Transverse colon (tissue), 4 donors: ENCODE measurements around the gene BMS1. TPM values are rescaled to one million over a fixed set of nuclear protein-coding genes. Genes with fewer than 3 reads are reported as not detected.

Experiments
- DNase-seq: peaks from one replicate; pipeline ENCODE4 v3.0.0-alpha.2; 2019
- H3K27ac ChIP-seq, 4 donors: fragments of 200-600 bp; sonication (generic); 2 replicates each; pipeline ENCODE4 v1.5.1; 2016 to 2018; ENCODE audit warnings: inconsistent platforms in 4 of 4
- H3K27me3 ChIP-seq: fragments of 200-600 bp; sonication (generic); 2 replicates; pipeline ENCODE4 v1.5.1; 2017; ENCODE audit warnings: inconsistent platforms
- H3K36me3 ChIP-seq, 4 donors: fragments of 200-600 bp; sonication (generic); 2 replicates each; pipeline ENCODE4 v1.5.1; 2017 to 2019; ENCODE audit warnings: inconsistent platforms in 4 of 4
- H3K4me1 ChIP-seq, 4 donors: fragments of 200-600 bp; sonication (generic); 2 replicates each; pipeline ENCODE4 v1.5.1; 2017 to 2020; ENCODE audit warnings: inconsistent platforms in 4 of 4
- H3K4me3 ChIP-seq, 4 donors: fragments of 200-600 bp; sonication (generic); 1 replicate in 1 of 4; 2 replicates in 3 of 4; pipeline versions ENCODE4 v1.5.1 to v1.6.1; 2017 to 2019; ENCODE audit warnings: inconsistent platforms in 4 of 4
- H3K9me3 ChIP-seq, 2 donors: fragments of 200-600 bp; sonication (generic); 2 replicates each; pipeline ENCODE4 v1.5.1; 2017 to 2019; ENCODE audit warnings: inconsistent platforms in 2 of 2
- CTCF ChIP-seq, 5 experiments: fragments of 200-600 bp in 3 of 5; fragments of 450-650 bp in 2 of 5; sonication (generic) in 3 of 5; IDR thresholded peaks; 1 replicate in 2 of 5; 2 replicates in 3 of 5; pipeline ENCODE4 v1.5.1; 2016 to 2017; ENCODE audit warnings: antibody characterized with exemption in 5 of 5, inconsistent platforms in 3 of 5, mild to moderate bottlenecking in 2 of 5, moderate library complexity in 1 of 5
- EP300 ChIP-seq: sonication (generic); formaldehyde crosslinking; IDR thresholded peaks from one replicate; pipeline ENCODE4 v1.6.1; 2017; ENCODE audit warnings: antibody characterized with exemption, low read depth
- POLR2A ChIP-seq: fragments of 450-650 bp; IDR thresholded peaks from one replicate; pipeline ENCODE4 v1.6.1; 2016; ENCODE audit warnings: antibody characterized with exemption, mild to moderate bottlenecking, moderate library complexity
- POLR2AphosphoS5 ChIP-seq, 3 donors: sonication (generic); formaldehyde crosslinking; IDR thresholded peaks; one replicate each; pipeline ENCODE4 v1.6.1; 2016; ENCODE audit warnings: antibody characterized with exemption in 3 of 3
- WGBS, 2 donors: methylation state at CpG; one replicate each; pipeline ENCODE4 v1.1.5; 2018; ENCODE audit warnings: low coverage in 1 of 2; 5-methylcytosine and 5-hydroxymethylcytosine counted together
- in situ Hi-C, 4 donors: fragments of 200-750 bp; cut with MboI; loops; one replicate each; pipeline versions ENCODE4 v1.15.0 to v1.15.1; 2017; ENCODE audit warnings: low sequenced_read_pairs in 3 of 4, low pct_ligation_motif_present in 1 of 4, low pct_unique_long_range_greater_than_20kb in 1 of 4
- intact Hi-C: fragments of 100-400 bp; cut with DNase I; formaldehyde crosslinking; loops from one replicate; pipeline ENCODE4 v1.15.1; 2023; ENCODE audit warnings: low total_unique reads
- total RNA-seq, 4 donors: library from RNA; depleted of rRNA; stranded (reverse); fragments of >200 nt; gene quantifications; one replicate each; pipeline ENCODE4 v1.1.0, GENCODE V29; 2016

The BMS1 gene
- total RNA-seq, 4 donors from 2014 or later: 6.8 to 12.2 (median 9.9) TPM

DNA sequence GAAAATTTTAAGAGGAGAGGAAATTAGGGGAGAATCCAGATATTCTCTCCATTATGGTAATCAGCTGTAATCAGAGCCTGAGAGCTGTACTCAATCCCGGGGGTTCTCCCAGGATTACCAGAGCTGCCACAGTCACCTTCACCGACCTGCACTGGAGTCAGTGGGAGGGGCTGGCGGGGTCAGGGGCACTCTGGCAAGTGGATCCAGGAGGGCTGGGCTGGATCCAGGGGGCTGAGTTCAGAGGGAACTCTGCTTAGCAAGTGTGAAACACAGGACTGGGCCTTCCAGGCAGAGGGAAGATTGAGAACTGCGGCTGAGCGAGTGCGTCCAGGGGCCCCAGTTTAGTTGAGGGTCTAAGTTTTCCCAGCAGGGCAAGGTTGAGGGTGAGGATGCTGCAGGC is 89.2 kb downstream of the BMS1 start:
- intact Hi-C loops (no loop called here), in situ Hi-C loops (loop anchor here in 2 of 4 donors (25.0 kb wide), 2 partner anchors 215 to 240 kb away; partner anchors contain the start of gene RET (in 1 of the 2))
- Histone ChIP-seq H3K9me3 (no peaks in the 10 kb centered on the region), H3K4me1 (peaks cover 0 to 6% (median 1%) of the 10 kb centered on the region in 4 donors), H3K4me3 (no peak overlapping the region), H3K27me3 (no peaks in the 10 kb centered on the region), H3K36me3 (no peaks in the 10 kb centered on the region), H3K27ac (no peak overlapping the region)
- TF ChIP-seq POLR2A (no peak), POLR2AphosphoS5 (IDR thresholded peaks at IDR 0.05) (no peak)
- DNase-seq: no peak
- 81% methylated on average over 6 of the region's 6 CpGs; no CpG with 5 or more reads in 1 of the 2 donors for WGBS, 2 donors

DNA sequence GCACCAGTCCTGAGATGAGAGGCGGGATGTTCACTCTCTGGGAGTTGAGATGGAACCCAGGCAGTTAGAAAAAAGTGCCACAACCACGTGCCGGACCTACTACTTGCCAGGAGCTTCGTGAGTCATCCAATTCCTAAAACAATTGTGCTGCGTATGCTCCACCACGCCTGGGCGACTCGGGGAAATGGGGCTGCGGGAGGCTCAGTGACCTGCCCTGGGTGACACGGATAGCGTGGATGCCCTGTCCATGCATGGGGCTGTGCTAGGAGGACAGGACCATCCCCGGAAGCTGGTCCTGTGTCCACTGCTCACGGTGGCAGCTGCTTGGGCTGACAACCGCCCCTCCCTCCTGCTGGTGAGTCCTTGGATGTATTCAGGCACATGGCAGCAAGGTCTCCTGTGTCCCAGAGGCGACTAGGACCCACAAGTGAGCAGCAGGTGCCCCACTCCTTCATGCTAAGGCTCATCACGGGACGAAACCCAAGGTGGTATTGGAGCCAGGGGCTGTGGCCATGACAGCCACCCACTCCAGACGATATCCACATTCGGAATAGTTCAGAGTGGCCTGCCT is 90.4 kb downstream of the BMS1 start:
- H3K4me1 ChIP-seq: peaks cover 0 to 3% (median 0%) of the 10 kb centered on the region in 4 donors
- TF ChIP-seq POLR2AphosphoS5 (IDR thresholded peaks at IDR 0.05): no peak
- no peak for TF ChIP-seq POLR2A
- TF ChIP-seq CTCF (IDR thresholded peaks at IDR 0.05): no peak
- TF ChIP-seq EP300: no peak
- no peaks in the 10 kb centered on the region for H3K36me3 ChIP-seq
- no peaks in the 10 kb centered on the region for H3K27me3 ChIP-seq
- DNase-seq: no peak
- H3K9me3 ChIP-seq: no peaks in the 10 kb centered on the region
- H3K27ac ChIP-seq: no peak overlapping the region
- no peak overlapping the region for H3K4me3 ChIP-seq
- in situ Hi-C loops (loop anchor here in 2 of 4 donors (25.0 kb wide), 2 partner anchors 214 to 239 kb away; partner anchors contain the start of gene RET (in 1 of the 2)), intact Hi-C loops (no loop called here)
- WGBS, 2 donors: 80 to 100% methylated on average over 1 to 19 of the region's 19 CpGs

- DNase-seq: no peak
- TF ChIP-seq CTCF (IDR thresholded peaks at IDR 0.05) (no peak), EP300 (no peak), POLR2A (no peak), POLR2AphosphoS5 (IDR thresholded peaks at IDR 0.05) (no peak)
- H3K4me1 ChIP-seq: peaks cover 0 to 3% (median 0%) of the 10 kb centered on the region in 4 donors
- in situ Hi-C loops (loop anchor here in 2 of 4 donors (25.0 kb wide), 2 partner anchors 212 to 237 kb away; partner anchors contain the start of gene RET (in 1 of the 2)), intact Hi-C loops (no loop called here)
- H3K27ac ChIP-seq: no peak overlapping the region
- H3K36me3 ChIP-seq: no peaks in the 10 kb centered on the region
- H3K9me3 ChIP-seq: no peaks in the 10 kb centered on the region
- no peaks in the 10 kb centered on the region for H3K27me3 ChIP-seq
- H3K4me3 ChIP-seq: no peak overlapping the region
- 57 to 73% methylated on average over 4 to 9 of the region's 15 CpGs for WGBS, 2 donors
Observed at GRCh38 chr10:42874713-42875387, 92.3 kb downstream of the BMS1 start.

DNA sequence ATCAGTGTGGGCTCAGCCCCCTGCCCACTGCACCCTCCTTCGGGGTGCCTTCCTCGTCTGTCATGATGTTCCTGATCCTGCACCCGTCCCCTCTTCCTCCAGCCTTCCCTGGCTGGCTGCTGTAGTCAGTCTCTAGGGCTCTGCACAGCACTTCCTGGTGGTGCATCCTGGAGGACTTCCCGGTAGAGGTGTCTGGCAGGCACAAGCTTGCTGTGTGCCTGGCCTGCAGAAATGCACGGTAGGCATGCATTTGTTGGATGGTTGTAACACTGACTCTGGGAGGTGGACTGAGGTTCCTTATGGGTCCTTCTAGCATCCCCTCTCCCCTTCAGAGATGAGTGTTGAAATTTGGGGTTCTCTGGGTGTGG is 92.8 kb downstream of the BMS1 start:
- H3K4me3 ChIP-seq: no peak overlapping the region
- no peaks in the 10 kb centered on the region for H3K36me3 ChIP-seq
- H3K4me1 ChIP-seq: peaks cover 0 to 3% (median 0%) of the 10 kb centered on the region in 4 donors
- H3K27me3 ChIP-seq: no peaks in the 10 kb centered on the region
- intact Hi-C loops (no loop called here), in situ Hi-C loops (no loop called here)
- DNase-seq: no peak
- H3K9me3 ChIP-seq: no peaks in the 10 kb centered on the region
- TF ChIP-seq CTCF (IDR thresholded peaks at IDR 0.05) (no peak), EP300 (no peak), POLR2A (no peak), POLR2AphosphoS5 (IDR thresholded peaks at IDR 0.05) (no peak)
- no peak overlapping the region for H3K27ac ChIP-seq
- WGBS, 2 donors: 64% methylated on average over 5 of the region's 5 CpGs; no CpG with 5 or more reads in 1 of the 2 donors
